ENCODE data around the gene HECTD4. TPM values are rescaled to one million over a fixed set of nuclear protein-coding genes. Genes with fewer than 3 reads are reported as not detected.

Gene HECTD4
- total and polyA plus RNA-seq, 2 experiments from 2014 or later: 25.7 to 36.9 TPM

GRCh38 chr12:112130441-112130998 is 251.7 kb downstream of the HECTD4 start (continued):
- TF ChIP-seq ZNF462 (CRISPR knock-in tag; IDR thresholded peaks at IDR 0.05) (no peak), CTCF (conservative IDR thresholded peaks at IDR 0.05; ENCODE audit: low read depth in 2 of 2) (no peak), EZH2 (IDR thresholded peaks at IDR 0.05; ENCODE audit: low read depth, unreplicated experiment) (no peak), EZH2phosphoT487 (IDR thresholded peaks at IDR 0.05; ENCODE audit: unreplicated experiment) (no peak), JUNB (IDR thresholded peaks at IDR 0.05; ENCODE audit: unreplicated experiment) (no peak)

- Mint-ChIP-seq H3K27ac (no peak overlapping the region), H3K36me3 (ENCODE audit: low read depth) (no peaks in the 10 kb centered on the region; the same call in 2 of the 3 replicates), H3K9me3 (no peaks in the 10 kb centered on the region), H3K4me3 (peak overlapping the region; percentile 87), H3K4me1 (peaks cover 20% of the 10 kb centered on the region), H3K27me3 (ENCODE audit: insufficient read depth, low read depth, poor library complexity) (peaks cover 10% of the 10 kb centered on the region)
- H3K79me2 ChIP-seq (replicated peaks; ENCODE audit: insufficient read depth): peaks cover 14% of the 10 kb centered on the region
- H3K27me3 ChIP-seq (ENCODE audit: insufficient read depth): no peaks in the 10 kb centered on the region
- H3K36me3 ChIP-seq (ENCODE audit: insufficient read depth): no peaks in the 10 kb centered on the region
- no peak overlapping the region; the same call in 1 of the 2 replicates for H3K4me2 ChIP-seq
- H3K4me3 ChIP-seq: peak overlapping the region; percentile 85; the same call in 1 of the 2 replicates
- H3K27ac ChIP-seq (ENCODE audit: low read depth): no peak overlapping the region
- H3K4me1 ChIP-seq (ENCODE audit: insufficient read depth): peaks cover 22% of the 10 kb centered on the region
- 0 out of 2 replicates have a peak, but pooled peaks cover under 1% of the 10 kb centered on the region for H3F3A ChIP-seq (replicated peaks; ENCODE audit: low read depth)
- H4K20me1 ChIP-seq (replicated peaks; ENCODE audit: insufficient read depth): peaks cover 4% of the 10 kb centered on the region; the same call in 1 of the 2 replicates
- H3K9me2 ChIP-seq (ENCODE audit: insufficient read depth): no peaks in the 10 kb centered on the region
- no peak for DNase-seq (ENCODE audit: low spot score)
- no peak for ATAC-seq
- no peak overlapping the region for H2AFZ ChIP-seq
- TF ChIP-seq POLR2AphosphoS5 (IDR thresholded peaks at IDR 0.05; ENCODE audit: low read depth) (no peak), ZNF462 (CRISPR knock-in tag; IDR thresholded peaks at IDR 0.05) (no peak), JUNB (IDR thresholded peaks at IDR 0.05; ENCODE audit: unreplicated experiment) (no peak)
Observed at GRCh38 chr12:112126911-112127310, 255.3 kb downstream of the HECTD4 start.

All from GM23338 (cell line).